T-cell (primary cell): ENCODE results near the gene RPL4. TPM values are rescaled to one million over a fixed set of nuclear protein-coding genes. Genes with fewer than 3 reads are reported as not detected.
"Not testable (repeated sequence)": the region's sequence is repeated elsewhere in the genome, so short reads cannot be mapped to it uniquely, and the experiment has no call there.

Experiments
- ATAC-seq, 4 experiments: fragments of 200-7000 bp in 3 of 4; fragments of 150-1000 bp in 1 of 4; cut with Tn5 transposase; replicated peaks in 1 of 4; 1 replicate in 3 of 4; 2 replicates in 1 of 4; pipeline ENCODE4 v1.10.0; 2021; ENCODE audit warnings: moderate library complexity in 3 of 4, mild to moderate bottlenecking in 2 of 4, moderate number of reproducible peaks in 1 of 4
- CTCF ChIA-PET, 2 donors: fragments of 300-600 bp; sonication (Branson Sonifier 250); formaldehyde crosslinking; loops; one replicate each; lab custom pipeline; 2022; ENCODE audit warnings: antibody characterized with exemption in 2 of 2; lab: Charles Lee
- POLR2A ChIA-PET, 2 donors: fragments of 300-600 bp; sonication (Branson Sonifier 250); formaldehyde crosslinking; loops; one replicate each; lab custom pipeline; 2022; ENCODE audit warnings: antibody characterized with exemption in 2 of 2; lab: Charles Lee
- DNase-seq, 35 experiments: peaks; one replicate each; pipeline versions ENCODE4 v3.0.0 to v3.0.0-alpha.2; 2013 to 2023
- H3K27ac ChIP-seq: one replicate; pipeline ENCODE4 v1.5.1; 2013; ENCODE audit warnings: low read length
- H3K27me3 ChIP-seq, 2 experiments: replicated peaks in 1 of 2; 1 replicate in 1 of 2; 2 replicates in 1 of 2; pipeline versions ENCODE4 v1.6.1 to v1.7.0; 2013; ENCODE audit warnings: low read length in 1 of 2, mixed read lengths in 1 of 2; ENCODE audit not compliant: control insufficient read depth in 2 of 2, insufficient read depth in 2 of 2; ENCODE audit errors: extremely low read depth in 1 of 2
- H3K36me3 ChIP-seq, 2 donors: 1 replicate in 1 of 2; 2 replicates in 1 of 2; pipeline versions ENCODE4 v1.6.1 to v1.7.0; 2013; ENCODE audit warnings: low read length in 1 of 2; ENCODE audit not compliant: control insufficient read depth in 2 of 2, insufficient read depth in 1 of 2; ENCODE audit errors: extremely low read depth in 1 of 2
- H3K4me1 ChIP-seq, 2 experiments: 1 replicate in 1 of 2; 2 replicates in 1 of 2; pipeline versions ENCODE4 v1.6.1 to v1.7.0; 2013; ENCODE audit warnings: low read length in 2 of 2, mixed read lengths in 1 of 2; ENCODE audit not compliant: insufficient read depth in 2 of 2, control insufficient read depth in 1 of 2; ENCODE audit errors: extremely low read depth in 1 of 2
- H3K4me3 ChIP-seq, 2 donors: 1 replicate in 1 of 2; 2 replicates in 1 of 2; pipeline versions ENCODE4 v1.5.1 to v1.7.0; 2013; ENCODE audit warnings: mild to moderate bottlenecking in 2 of 2, low read length in 1 of 2, moderate library complexity in 1 of 2; ENCODE audit not compliant: control insufficient read depth in 1 of 2; ENCODE audit errors: extremely low read depth in 1 of 2
- H3K9me3 ChIP-seq: 2 replicates; pipeline ENCODE4 v1.7.0; 2013
- H3K27ac Mint-ChIP-seq, 2 donors: one replicate each; pipeline ENCODE4 v1.8.0; 2020 to 2021; ENCODE audit warnings: mild to moderate bottlenecking in 2 of 2, mixed read lengths in 2 of 2
- H3K27me3 Mint-ChIP-seq, 2 donors: one replicate each; pipeline ENCODE4 v1.8.0; 2021 to 2022; ENCODE audit warnings: mixed read lengths in 2 of 2
- H3K36me3 Mint-ChIP-seq: one replicate; pipeline ENCODE4 v1.8.0; 2021; ENCODE audit warnings: mixed read lengths
- H3K4me1 Mint-ChIP-seq, 3 donors: one replicate each; pipeline ENCODE4 v1.8.0; 2020 to 2022; ENCODE audit warnings: mixed read lengths in 3 of 3, mild to moderate bottlenecking in 1 of 3
- H3K4me3 Mint-ChIP-seq, 3 donors: one replicate each; pipeline ENCODE4 v1.8.0; 2020 to 2022; ENCODE audit warnings: mild to moderate bottlenecking in 3 of 3, mixed read lengths in 3 of 3, moderate library complexity in 3 of 3
- H3K9me3 Mint-ChIP-seq, 3 donors: one replicate each; pipeline ENCODE4 v1.8.0; 2020 to 2022; ENCODE audit warnings: mixed read lengths in 3 of 3
- WGBS: methylation state at CpG from one replicate; pipeline ENCODE4 v1.1.5; 2013; ENCODE audit warnings: missing lambda C conversion rate; ENCODE audit not compliant: insufficient coverage; 5-methylcytosine and 5-hydroxymethylcytosine counted together
- total RNA-seq, 35 experiments: library from RNA in 6 of 35; stranded (reverse) in 6 of 35; fragments of 120-200 nt in 1 of 35; gene quantifications; one replicate each; pipeline versions ENCODE4 v1.2.1 to v1.2.4 and lab custom pipeline; 2013 to 2026

RPL4 gene
- total RNA-seq, 5 donors from 2014 or later (not counting 1 experiment from before 2014, with no cell fraction given): 3,314 to 3,887 (median 3,346) TPM

- H3K27me3 ChIP-seq, ATAC-seq, H3K9me3 ChIP-seq, DNase-seq, CTCF ChIA-PET, H3K9me3 Mint-ChIP-seq, H3K27me3 Mint-ChIP-seq: not testable (repeated sequence)
- Mint-ChIP-seq H3K36me3 (peaks cover 35% of the 10 kb centered on the region), H3K4me3 (peak overlapping the region; percentile 91 to 100 (median 99)), H3K4me1 (peaks cover 59 to 61% (median 59%) of the 10 kb centered on the region in 3 donors), H3K27ac (peak overlapping the region; percentile 98)
- peaks cover 25 to 27% of the 10 kb centered on the region in 2 experiments for H3K4me1 ChIP-seq
- peaks cover 0 to 51% of the 10 kb centered on the region in 2 donors for H3K36me3 ChIP-seq
- peak overlapping the region; percentile 86 for H3K27ac ChIP-seq
- POLR2A ChIA-PET: interaction anchor here in 1 of 2 donors (0.6 to 1.2 kb wide), 3 partner anchors 31 to 149 kb away, joined by 3 to 16 read pairs (median 12); no protein-coding TSS in a partner anchor
- 20% methylated on average over 1 of the region's 13 CpGs for WGBS
- H3K4me3 ChIP-seq: peak overlapping the region; percentile 88 to 99
These were observed 1.5 kb downstream of the RPL4 start for GRCh38 chr15:66503041-66503648.

GRCh38 chr15:66502491-66502890 lies 2.2 kb downstream of the RPL4 start:
- Mint-ChIP-seq H3K27ac (peak overlapping the region; percentile 98), H3K27me3 (no peaks in the 10 kb centered on the region), H3K4me3 (peak overlapping the region; percentile 91 to 100 (median 99)), H3K9me3 (no peaks in the 10 kb centered on the region), H3K36me3 (peaks cover 40% of the 10 kb centered on the region), H3K4me1 (peaks cover 65 to 68% (median 66%) of the 10 kb centered on the region in 3 donors)
- POLR2A ChIA-PET: no interaction called here
- ATAC-seq (no peak), DNase-seq (no peak)
- Histone ChIP-seq H3K27ac (peak overlapping the region; percentile 36), H3K9me3 (no peaks in the 10 kb centered on the region), H3K36me3 (peaks cover 0 to 54% of the 10 kb centered on the region in 2 donors), H3K27me3 (no peaks in the 10 kb centered on the region), H3K4me3 (no peak overlapping the region), H3K4me1 (peaks cover 27 to 33% of the 10 kb centered on the region in 2 experiments)
- WGBS: 50% methylated on average over 8 of the region's 10 CpGs
- CTCF ChIA-PET: no interaction called here

- POLR2A ChIA-PET, H3K9me3 Mint-ChIP-seq, H3K27ac ChIP-seq, ATAC-seq, H3K4me3 ChIP-seq, DNase-seq, H3K27me3 Mint-ChIP-seq, H3K27me3 ChIP-seq, H3K4me3 Mint-ChIP-seq, H3K9me3 ChIP-seq: not testable (repeated sequence)
- CTCF ChIA-PET: interaction anchor here in 1 of 2 donors (1.8 to 3.6 kb wide), 2 partner anchors 29 to 99 kb away, joined by 6 to 40 read pairs; no protein-coding TSS in a partner anchor
- peaks cover 68 to 74% (median 73%) of the 10 kb centered on the region in 3 donors for H3K4me1 Mint-ChIP-seq
- peak overlapping the region; percentile 28 to 31 for H3K27ac Mint-ChIP-seq
- H3K4me1 ChIP-seq: peaks cover 26 to 45% of the 10 kb centered on the region in 2 experiments
- 87% methylated on average over 3 of the region's 7 CpGs for WGBS
- peaks cover 44% of the 10 kb centered on the region for H3K36me3 Mint-ChIP-seq
- H3K36me3 ChIP-seq: peaks cover 0 to 58% of the 10 kb centered on the region in 2 donors
These were observed 4.3 kb downstream of the RPL4 start for GRCh38 chr15:66500346-66500745.

GRCh38 chr15:66498501-66499386 lies 5.9 kb downstream of the RPL4 start:
- peaks cover 22 to 41% of the 10 kb centered on the region in 2 experiments for H3K4me1 ChIP-seq

GRCh38 chr15:66497502-66498455 lies 6.9 kb downstream of the RPL4 start, which contains the start of gene SNAPC5:
SNAPC5 (minus strand) TSS chr15:66497762; CDS start chr15:66497731, 31 bp downstream.
- no peaks in the 10 kb centered on the region for H3K27me3 Mint-ChIP-seq
- Histone ChIP-seq H3K4me3 (peak within 1 kb of the TSS; percentile 82 to 94), H3K27ac (peak within 1 kb of the TSS; percentile 89), H3K27me3 (no peaks in the 10 kb centered on the region), H3K9me3 (no peaks in the 10 kb centered on the region), H3K36me3 (peaks cover 0 to 78% of the 10 kb centered on the region in 2 donors), H3K4me1 (peaks cover 13 to 33% of the 10 kb centered on the region in 2 experiments)
- H3K36me3 Mint-ChIP-seq: peaks cover 56% of the 10 kb centered on the region
- 5% methylated on average over 36 of the region's 43 CpGs for WGBS
- ATAC-seq (peak; percentile 90 to 93 (median 92)), DNase-seq (peak; percentile 94 to 99 (median 97))
- H3K27ac Mint-ChIP-seq: peak within 1 kb of the TSS; percentile 94 to 97
- H3K4me3 Mint-ChIP-seq: peak within 1 kb of the TSS; percentile 93 to 97 (median 96)
- ChIA-PET CTCF (interaction anchor here (0.6 to 3.6 kb wide), 18 partner anchors 8 to 990 kb away, joined by 3 to 40 read pairs (median 5); partner anchors contain the start of genes DIS3L (in 1 of the 2), MAP2K1 (in 1 of the 2) and TIPIN (in 1 of the 2)), POLR2A (interaction anchor here (0.5 to 0.9 kb wide), 3 partner anchors 109 to 210 kb away, joined by 3 read pairs; no protein-coding TSS in a partner anchor)
- no peaks in the 10 kb centered on the region for H3K9me3 Mint-ChIP-seq
- peaks cover 62 to 66% (median 62%) of the 10 kb centered on the region in 3 donors for H3K4me1 Mint-ChIP-seq

More at GRCh38 chr15:66498501-66499386, 5.9 kb downstream of the RPL4 start:
- H3K4me1 Mint-ChIP-seq: peaks cover 71 to 75% (median 72%) of the 10 kb centered on the region in 3 donors
- H3K4me3 Mint-ChIP-seq: peak overlapping the region in 2 of 3 donors; percentile 96 to 97
- Histone ChIP-seq H3K9me3 (no peaks in the 10 kb centered on the region), H3K27me3 (no peaks in the 10 kb centered on the region), H3K4me3 (no peak overlapping the region), H3K27ac (peak overlapping the region; percentile 89), H3K36me3 (peaks cover 0 to 74% of the 10 kb centered on the region in 2 donors)
- ChIA-PET POLR2A (interaction anchor here (0.5 to 0.7 kb wide), 4 partner anchors 12 to 894 kb away, joined by 3 to 7 read pairs (median 4); no protein-coding TSS in a partner anchor), CTCF (interaction anchor here (0.6 to 3.6 kb wide), 19 partner anchors 9 to 1790 kb away, joined by 3 to 40 read pairs (median 5); partner anchors contain the start of genes DIS3L (in 1 of the 2), MAP2K1 (in 1 of the 2) and TIPIN (in 1 of the 2))
- DNase-seq (peak in 5 of 35 experiments; percentile 7 to 65 (median 19)), ATAC-seq (no peak)
- H3K9me3 Mint-ChIP-seq: no peaks in the 10 kb centered on the region
- H3K27me3 Mint-ChIP-seq: no peaks in the 10 kb centered on the region
- H3K27ac Mint-ChIP-seq: peak overlapping the region; percentile 73 to 97
- peaks cover 51% of the 10 kb centered on the region for H3K36me3 Mint-ChIP-seq
- WGBS: 60% methylated on average over 1 of the region's 3 CpGs
